ENCODE data around the gene GTF2A2.

- TF ChIP-seq GATA3 (IDR thresholded peaks at IDR 0.05; ENCODE audit: low read depth, low read length) = no peak
- TF ChIP-seq GATA2 (IDR thresholded peaks at IDR 0.05; ENCODE audit: low read depth, low read length) = no peak
Measured at GRCh38 chr15:59654046-59654445, 3.3 kb downstream of the GTF2A2 start.
